BJ (cell line): ENCODE data around the gene C1QTNF6. TPM values are rescaled to one million over a fixed set of nuclear protein-coding genes. Genes with fewer than 3 reads are reported as not detected.

Experiments used
- CTCF ChIA-PET: fragments of 350-600 bp; formaldehyde crosslinking; extraction: SDS; loops from one replicate; lab custom pipeline; 2021; ENCODE audit warnings: antibody characterized with exemption, inconsistent platforms; lab: Yijun Ruan, JAX
- POLR2A ChIA-PET: fragments of 300-600 bp; sonication (Branson Sonifier 250); formaldehyde crosslinking; extraction: SDS; loops from one replicate; lab custom pipeline; 2021; ENCODE audit warnings: antibody characterized with exemption; lab: Charles Lee
- DNase-seq: peaks from one replicate; pipeline ENCODE4 v3.0.0-alpha.2; 2011; ENCODE audit warnings: low read depth
- H3K27me3 ChIP-seq: 2 replicates; pipeline ENCODE4 v1.6.0; 2011; ENCODE audit warnings: low read length; ENCODE audit not compliant: control insufficient read depth, insufficient read depth
- H3K36me3 ChIP-seq: 2 replicates; pipeline ENCODE4 v1.5.1; 2011; ENCODE audit warnings: low read length; ENCODE audit not compliant: control insufficient read depth, insufficient read depth
- H3K4me3 ChIP-seq: 2 replicates; pipeline ENCODE4 v1.5.1; 2011; ENCODE audit warnings: low read depth, mild to moderate bottlenecking, control low read depth, low read length
- polyA plus RNA-seq: library from polyadenylated mRNA; depleted of rRNA; stranded (reverse); fragments of >200 nt; gene quantifications from 2 replicates; pipeline ENCODE4 v1.2.3, GENCODE V29; 2011
- TF ChIP-seq, protein P1 (sequence below): IDR thresholded peaks from 2 replicates; pipeline ENCODE4 v1.5.1; 2011; ENCODE audit warnings: low read depth, mild to moderate bottlenecking, control low read depth, inconsistent platforms, low read length, moderate library complexity; ENCODE audit not compliant: insufficient read depth

Gene C1QTNF6
- polyA plus RNA-seq, 1 experiment, result 19.3 TPM

DNA sequence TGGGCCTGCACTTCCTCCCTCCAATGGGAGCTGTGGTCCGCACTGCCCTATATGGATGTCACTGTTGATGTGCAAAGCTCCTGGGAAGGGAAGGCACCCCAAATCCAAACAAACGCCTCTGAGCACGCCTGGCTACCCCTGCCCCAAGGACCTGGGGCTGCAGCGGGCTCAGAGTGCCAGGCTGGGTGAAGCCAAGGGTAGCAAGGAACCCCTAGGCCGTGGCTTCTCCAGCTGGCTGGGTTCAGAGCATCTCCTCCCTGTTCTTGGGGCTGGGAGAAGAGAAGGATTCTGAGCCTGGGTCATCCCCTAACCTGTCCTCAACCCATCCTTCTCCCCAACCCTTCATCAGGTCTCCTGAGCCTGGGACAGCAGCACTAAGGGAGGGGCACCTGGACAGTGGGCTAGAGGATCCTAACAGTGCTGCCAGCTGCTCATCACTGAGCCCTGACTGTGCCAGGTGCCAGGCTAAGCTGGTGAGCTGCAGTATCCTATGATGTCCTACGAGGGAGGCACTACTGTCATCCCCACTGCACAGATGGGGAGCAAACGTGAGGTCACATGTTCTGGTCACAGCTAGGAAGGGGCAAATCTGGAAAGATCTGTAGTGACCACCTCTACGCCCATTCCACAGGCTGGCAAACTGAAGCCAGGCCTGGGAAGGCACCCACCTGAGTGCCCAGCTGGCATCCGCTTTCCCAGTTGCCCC is 21.2 kb upstream of the C1QTNF6 start:
- TF ChIP-seq, protein P1, sequence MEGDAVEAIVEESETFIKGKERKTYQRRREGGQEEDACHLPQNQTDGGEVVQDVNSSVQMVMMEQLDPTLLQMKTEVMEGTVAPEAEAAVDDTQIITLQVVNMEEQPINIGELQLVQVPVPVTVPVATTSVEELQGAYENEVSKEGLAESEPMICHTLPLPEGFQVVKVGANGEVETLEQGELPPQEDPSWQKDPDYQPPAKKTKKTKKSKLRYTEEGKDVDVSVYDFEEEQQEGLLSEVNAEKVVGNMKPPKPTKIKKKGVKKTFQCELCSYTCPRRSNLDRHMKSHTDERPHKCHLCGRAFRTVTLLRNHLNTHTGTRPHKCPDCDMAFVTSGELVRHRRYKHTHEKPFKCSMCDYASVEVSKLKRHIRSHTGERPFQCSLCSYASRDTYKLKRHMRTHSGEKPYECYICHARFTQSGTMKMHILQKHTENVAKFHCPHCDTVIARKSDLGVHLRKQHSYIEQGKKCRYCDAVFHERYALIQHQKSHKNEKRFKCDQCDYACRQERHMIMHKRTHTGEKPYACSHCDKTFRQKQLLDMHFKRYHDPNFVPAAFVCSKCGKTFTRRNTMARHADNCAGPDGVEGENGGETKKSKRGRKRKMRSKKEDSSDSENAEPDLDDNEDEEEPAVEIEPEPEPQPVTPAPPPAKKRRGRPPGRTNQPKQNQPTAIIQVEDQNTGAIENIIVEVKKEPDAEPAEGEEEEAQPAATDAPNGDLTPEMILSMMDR, result no peak
- CTCF ChIA-PET, result interaction anchor here (2.1 to 4.5 kb wide), 2 partner anchors 9 to 12 kb away, joined by 6 to 28 read pairs; no protein-coding TSS in a partner anchor
- no peak for DNase-seq
- H3K36me3 ChIP-seq, result no peaks in the 10 kb centered on the region
- POLR2A ChIA-PET, result no interaction called here
- H3K4me3 ChIP-seq, result no peak overlapping the region
- peaks cover 19% of the 10 kb centered on the region for H3K27me3 ChIP-seq

DNA sequence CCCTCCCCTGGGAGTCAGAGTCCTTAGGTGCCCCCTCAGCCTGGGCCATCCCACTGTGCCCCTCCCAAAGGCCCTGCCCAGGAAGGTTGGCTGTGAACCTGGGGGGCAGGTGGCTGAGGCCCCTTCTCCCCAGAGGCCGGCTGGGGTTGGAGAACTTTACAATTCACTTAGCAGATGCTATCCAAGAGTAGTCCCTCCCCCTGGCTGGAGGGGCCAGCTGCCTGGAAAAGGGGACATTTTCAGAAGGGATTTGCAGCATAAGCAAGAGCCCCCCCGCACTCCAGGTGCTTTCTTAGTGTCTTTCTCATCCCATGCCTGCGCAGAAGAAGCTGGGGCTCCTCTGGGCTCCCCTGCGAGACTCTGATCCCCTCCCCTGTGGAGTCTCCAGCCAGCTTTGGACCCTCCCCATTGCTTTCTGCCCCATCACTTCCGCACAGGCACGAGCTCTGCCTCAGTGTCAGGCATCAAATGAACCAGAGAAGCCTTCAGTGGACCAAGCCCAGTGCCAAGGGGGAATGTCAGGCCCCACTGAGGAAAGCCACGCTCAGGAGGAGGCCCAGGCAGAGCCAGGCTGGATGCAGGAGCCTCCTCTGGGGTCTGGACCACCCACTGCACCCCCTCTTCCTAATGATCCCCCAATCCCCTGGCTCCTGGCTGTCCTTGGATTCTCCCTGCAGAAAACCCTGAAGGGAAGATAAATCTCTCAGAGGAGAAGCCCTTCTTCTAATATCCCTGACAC is 20.5 kb upstream of the C1QTNF6 start:
- H3K36me3 ChIP-seq, result no peaks in the 10 kb centered on the region
- TF ChIP-seq, protein P1, result no peak
- ChIA-PET CTCF (interaction anchor here (2.1 to 4.5 kb wide), 2 partner anchors 9 to 11 kb away, joined by 6 to 28 read pairs; no protein-coding TSS in a partner anchor), POLR2A (no interaction called here)
- H3K27me3 ChIP-seq, result peaks cover 14% of the 10 kb centered on the region
- H3K4me3 ChIP-seq, result no peak overlapping the region
- DNase-seq, result no peak

DNA sequence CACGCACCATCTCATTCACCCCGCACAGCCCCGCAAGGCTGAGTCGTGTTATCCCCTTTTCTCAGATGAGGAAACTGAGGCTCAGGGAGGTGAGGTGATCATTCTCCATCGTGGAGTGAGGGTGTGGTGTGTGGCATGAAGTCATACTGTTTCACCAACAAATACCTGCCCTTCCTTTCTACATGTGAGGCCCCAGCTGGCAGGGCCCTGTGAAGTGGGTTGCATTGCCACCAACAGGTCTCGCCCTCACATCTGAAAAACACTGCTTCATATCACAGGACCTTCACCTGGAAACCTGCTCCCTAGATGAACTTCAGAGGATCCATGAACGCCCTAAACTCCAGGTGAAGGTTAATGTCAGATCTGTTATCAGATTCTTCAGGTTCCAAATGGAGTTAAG is 19.9 kb upstream of the C1QTNF6 start:
- TF ChIP-seq, protein P1, result no peak
- H3K4me3 ChIP-seq, result no peak overlapping the region
- no peaks in the 10 kb centered on the region for H3K36me3 ChIP-seq
- POLR2A ChIA-PET, result no interaction called here
- no peak for DNase-seq
- CTCF ChIA-PET, result interaction anchor here (4.5 kb wide), 1 partner anchor 8 kb away, joined by 28 read pairs; no protein-coding TSS in a partner anchor
- peaks cover 9% of the 10 kb centered on the region for H3K27me3 ChIP-seq

DNA sequence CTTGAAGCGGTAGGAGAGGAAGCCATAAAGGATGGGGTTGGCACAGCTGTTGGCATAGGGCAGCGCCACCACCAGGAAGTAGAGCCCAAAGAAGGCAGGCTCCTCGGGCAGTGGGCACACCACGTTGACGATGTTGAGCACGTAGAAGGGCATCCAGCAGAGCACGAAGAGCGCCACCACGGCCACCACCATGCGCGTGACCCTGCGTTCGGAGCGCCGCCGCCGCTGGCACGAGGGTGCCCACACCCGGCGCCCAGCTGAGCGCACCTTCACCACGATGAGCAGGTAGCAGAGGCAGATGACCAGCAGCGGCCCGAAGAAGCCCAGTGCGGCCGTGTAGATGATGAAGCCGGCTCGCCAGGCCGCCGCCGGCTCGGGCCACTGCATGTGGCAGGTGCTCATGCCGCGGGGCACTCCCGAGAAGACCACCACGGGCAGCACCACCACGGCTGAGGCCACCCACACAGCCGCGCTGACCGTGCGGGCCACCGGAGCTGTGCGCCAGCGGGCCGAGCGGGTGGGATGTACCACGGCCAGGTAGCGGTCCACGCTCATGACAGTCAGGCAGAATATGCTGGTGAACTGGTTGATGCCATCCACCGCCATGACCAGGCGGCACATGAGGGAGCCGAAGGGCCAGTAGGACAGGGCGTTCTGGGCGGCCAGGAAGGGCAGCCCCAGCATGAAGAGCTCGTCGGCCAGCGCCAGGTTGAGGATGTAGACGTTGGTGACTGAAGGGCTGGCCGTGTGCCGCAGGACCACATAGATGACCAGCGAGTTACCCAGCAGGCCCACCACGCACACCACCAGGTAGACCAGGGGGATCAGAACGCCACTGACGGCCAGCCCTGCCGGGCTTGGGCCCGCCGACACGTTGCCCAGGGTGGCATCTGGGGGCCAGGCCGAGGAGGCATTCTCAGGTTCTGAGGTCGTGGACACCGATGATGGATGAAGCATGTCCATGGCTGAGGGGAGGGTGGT is 19.1 kb upstream of the C1QTNF6 start:
- no peak for DNase-seq
- no peak overlapping the region for H3K4me3 ChIP-seq
- H3K36me3 ChIP-seq, result no peaks in the 10 kb centered on the region
- TF ChIP-seq, protein P1, result no peak
- peaks cover 9% of the 10 kb centered on the region for H3K27me3 ChIP-seq
- CTCF ChIA-PET, result interaction anchor here (1.6 to 4.5 kb wide), 2 partner anchors 7 to 13 kb away, joined by 3 to 28 read pairs; no protein-coding TSS in a partner anchor
- POLR2A ChIA-PET, result no interaction called here
